Liver (tissue), 9 donors: Measurements from ENCODE around the gene CHRNA4. TPM values are rescaled to one million over a fixed set of nuclear protein-coding genes. Genes with fewer than 3 reads are reported as not detected.

Experiments
- DNase-seq: peaks from one replicate; pipeline ENCODE4 v3.0.0-alpha.2; 2017; ENCODE audit warnings: low spot score
- H3K27ac ChIP-seq, 2 donors: one replicate each; pipeline ENCODE4 v1.7.0; 2013; ENCODE audit warnings: inconsistent platforms in 2 of 2, low read length in 2 of 2, control low read depth in 1 of 2, low read depth in 1 of 2, mild to moderate bottlenecking in 1 of 2
- H3K27me3 ChIP-seq, 4 donors: one replicate each; pipeline versions ENCODE4 v1.6.1 to v1.7.0; 2013; ENCODE audit warnings: low read length in 3 of 4, inconsistent platforms in 1 of 4, mild to moderate bottlenecking in 1 of 4, moderate library complexity in 1 of 4; ENCODE audit not compliant: control insufficient read depth in 4 of 4, insufficient read depth in 4 of 4
- H3K36me3 ChIP-seq, 4 donors: one replicate each; pipeline versions ENCODE4 v1.6.1 to v1.7.0; 2013; ENCODE audit warnings: low read length in 3 of 4, mild to moderate bottlenecking in 3 of 4, low read depth in 1 of 4, moderate library complexity in 1 of 4; ENCODE audit not compliant: control insufficient read depth in 4 of 4, insufficient read depth in 3 of 4
- H3K4me1 ChIP-seq, 4 donors: one replicate each; pipeline versions ENCODE4 v1.6.1 to v1.7.0; 2013; ENCODE audit warnings: low read length in 3 of 4, mild to moderate bottlenecking in 3 of 4, moderate library complexity in 1 of 4; ENCODE audit not compliant: control insufficient read depth in 4 of 4, insufficient read depth in 4 of 4
- H3K4me3 ChIP-seq, 3 donors: one replicate each; pipeline versions ENCODE4 v1.6.1 to v1.7.0; 2013; ENCODE audit warnings: low read length in 3 of 3, control low read depth in 1 of 3, low read depth in 1 of 3, mild to moderate bottlenecking in 1 of 3
- H3K9ac ChIP-seq, 2 donors: one replicate each; pipeline ENCODE4 v1.7.0; 2013; ENCODE audit warnings: low read length in 2 of 2, mild to moderate bottlenecking in 2 of 2, moderate library complexity in 2 of 2, control low read depth in 1 of 2, low read depth in 1 of 2
- H3K9me3 ChIP-seq, 4 donors: one replicate each; pipeline versions ENCODE4 v1.6.1 to v1.7.0; 2013; ENCODE audit warnings: low read length in 3 of 4; ENCODE audit not compliant: control insufficient read depth in 4 of 4
- ATF3 ChIP-seq: IDR thresholded peaks from 2 replicates; pipeline ENCODE4 v1.6.1; 2016; ENCODE audit warnings: antibody characterized with exemption
- CTCF ChIP-seq: fragments of 150-350 bp; IDR thresholded peaks from 2 replicates; pipeline ENCODE4 v1.5.1; 2017; ENCODE audit warnings: improper control_type of control experiment, low read depth, low read length; ENCODE audit not compliant: missing input control
- EGR1 ChIP-seq, 2 donors: IDR thresholded peaks; 2 replicates each; pipeline ENCODE4 v1.6.1; 2016 to 2018; ENCODE audit warnings: antibody characterized with exemption in 2 of 2, low read depth in 2 of 2
- FOXA2 ChIP-seq: IDR thresholded peaks from 2 replicates; pipeline ENCODE4 v1.6.1; 2016; ENCODE audit warnings: antibody characterized with exemption
- GABPA ChIP-seq, 2 donors: IDR thresholded peaks in 1 of 2; conservative IDR thresholded peaks in 1 of 2; 2 replicates each; pipeline ENCODE4 v1.6.1; 2016; ENCODE audit warnings: antibody characterized with exemption in 2 of 2, mild to moderate bottlenecking in 1 of 2, moderate library complexity in 1 of 2
- HNF4A ChIP-seq, 2 donors: conservative IDR thresholded peaks; 2 replicates each; pipeline ENCODE4 v1.6.1; 2016; ENCODE audit warnings: antibody characterized with exemption in 2 of 2, mild to moderate bottlenecking in 2 of 2
- HNF4G ChIP-seq: IDR thresholded peaks from 2 replicates; pipeline ENCODE4 v1.6.1; 2016; ENCODE audit warnings: antibody characterized with exemption
- JUND ChIP-seq, 2 donors: IDR thresholded peaks; 2 replicates each; pipeline ENCODE4 v1.6.1; 2016; ENCODE audit warnings: antibody characterized with exemption in 2 of 2
- MAX ChIP-seq: IDR thresholded peaks from 2 replicates; pipeline ENCODE4 v1.6.1; 2016; ENCODE audit warnings: antibody characterized with exemption
- NR2F2 ChIP-seq: IDR thresholded peaks from 2 replicates; pipeline ENCODE4 v1.6.1; 2016; ENCODE audit warnings: antibody characterized with exemption
- RAD21 ChIP-seq, 2 donors: IDR thresholded peaks; 2 replicates each; pipeline ENCODE4 v1.6.1; 2016; ENCODE audit warnings: antibody characterized with exemption in 2 of 2, mild to moderate bottlenecking in 2 of 2
- REST ChIP-seq: IDR thresholded peaks from 2 replicates; pipeline ENCODE4 v1.6.1; 2016; ENCODE audit warnings: antibody characterized with exemption, mild to moderate bottlenecking
- SP1 ChIP-seq: IDR thresholded peaks from 2 replicates; pipeline ENCODE4 v1.6.1; 2018; ENCODE audit warnings: antibody characterized with exemption, mild to moderate bottlenecking
- TAF1 ChIP-seq: conservative IDR thresholded peaks from 2 replicates; pipeline ENCODE4 v1.6.1; 2016; ENCODE audit warnings: antibody characterized with exemption, mild to moderate bottlenecking
- YY1 ChIP-seq: IDR thresholded peaks from 2 replicates; pipeline ENCODE4 v1.6.1; 2016; ENCODE audit warnings: antibody characterized with exemption, mild to moderate bottlenecking
- ZBTB33 ChIP-seq: IDR thresholded peaks from 2 replicates; pipeline ENCODE4 v1.6.1; 2016; ENCODE audit warnings: antibody characterized with exemption
- WGBS: extraction: QIAGEN DNeasy Blood & Tissue Kit; methylation state at CpG from one replicate; pipeline ENCODE4 v1.1.7; 2013; 5-methylcytosine and 5-hydroxymethylcytosine counted together
- polyA plus RNA-seq, 2 donors: library from polyadenylated mRNA; stranded (reverse) in 1 of 2; unstranded in 1 of 2; fragments of 200-250 nt in 1 of 2; fragments of >200 nt in 1 of 2; fragmentation: Nextera tagmentation in 1 of 2; extraction: Ambion mirVana in 1 of 2; gene quantifications; one replicate each; pipeline versions ENCODE4 v1.2.1 to v1.2.3, GENCODE V29; 2013 to 2015
- total RNA-seq, 2 donors: library from RNA; depleted of rRNA; stranded (reverse); fragments of >200 nt; gene quantifications; one replicate each; pipeline ENCODE4 v1.2.3, GENCODE V29; 2014
- donor health status: healthy.
- donor health status: healthy.
- donor health status: healthy.
- donor health status: healthy.
- donor health status: healthy.

The CHRNA4 gene
- total and polyA plus RNA-seq, 4 donors, result 3.2 to 23.3 (median 6.4) TPM; not detected in 1

GRCh38 chr20:63406011-63406410, 44.9 kb upstream of the CHRNA4 start:
- H3K9me3 ChIP-seq, result no peaks in the 10 kb centered on the region
- peaks cover 0 to 3% (median 0%) of the 10 kb centered on the region in 4 donors for H3K27me3 ChIP-seq
- H3K4me1 ChIP-seq, result no peaks in the 10 kb centered on the region
- no peak for DNase-seq
- WGBS, result 84% methylated on average over 23 of the region's 23 CpGs
- no peak overlapping the region for H3K9ac ChIP-seq
- H3K4me3 ChIP-seq, result no peak overlapping the region
- no peaks in the 10 kb centered on the region for H3K36me3 ChIP-seq
- no peak overlapping the region for H3K27ac ChIP-seq
- TF ChIP-seq FOXA2 (no peak), SP1 (no peak), JUND (IDR thresholded peaks at IDR 0.05) (no peak), YY1 (no peak), HNF4A (conservative IDR thresholded peaks at IDR 0.05) (no peak), RAD21 (IDR thresholded peaks at IDR 0.05) (no peak), HNF4G (no peak), EGR1 (IDR thresholded peaks at IDR 0.05; ENCODE audit: low read depth in 2 of 2) (no peak), ZBTB33 (no peak), ATF3 (no peak), GABPA (IDR thresholded peaks at IDR 0.05 in 1 of 2, conservative IDR thresholded peaks at IDR 0.05 in 1 of 2) (no peak), CTCF (no peak), MAX (no peak), REST (no peak), TAF1 (no peak), NR2F2 (no peak)
